Heart right ventricle (tissue), 16 donors: ENCODE measurements around the gene ZFYVE9. TPM values are rescaled to one million over a fixed set of nuclear protein-coding genes. Genes with fewer than 3 reads are reported as not detected.
"Not testable (repeated sequence)": the region's sequence is repeated elsewhere in the genome, so short reads cannot be mapped to it uniquely, and the experiment has no call there.

Experiments used
- ATAC-seq, 8 donors: fragments of 200-7000 bp; cut with Tn5 transposase; one replicate each; pipeline ENCODE4 v1.9.1; 2020; ENCODE audit warnings: mild to moderate bottlenecking in 8 of 8, moderate library complexity in 8 of 8, moderate number of reproducible peaks in 1 of 8
- DNase-seq, 2 donors: peaks; one replicate each; pipeline ENCODE4 v3.0.0-alpha.2; 2020
- H3K27ac ChIP-seq, 10 donors: fragments of 200-600 bp; sonication (generic) in 2 of 10; one replicate each; pipeline versions ENCODE4 v1.5.0 to v1.8.0; 2020 to 2022; ENCODE audit warnings: mild to moderate bottlenecking in 3 of 10
- H3K27me3 ChIP-seq, 7 donors: fragments of 200-600 bp; one replicate each; pipeline ENCODE4 v1.8.0; 2021 to 2022; ENCODE audit warnings: mild to moderate bottlenecking in 2 of 7
- H3K36me3 ChIP-seq, 9 donors: fragments of 200-600 bp; sonication (generic) in 1 of 9; one replicate each; pipeline versions ENCODE4 v1.5.0 to v1.8.0; 2020 to 2022; ENCODE audit warnings: mild to moderate bottlenecking in 2 of 9
- H3K4me1 ChIP-seq, 9 donors: fragments of 200-600 bp; sonication (generic) in 1 of 9; one replicate each; pipeline versions ENCODE4 v1.5.0 to v1.8.0; 2020 to 2022; ENCODE audit warnings: mild to moderate bottlenecking in 4 of 9
- H3K4me3 ChIP-seq, 10 donors: fragments of 200-600 bp; sonication (generic) in 2 of 10; one replicate each; pipeline versions ENCODE4 v1.5.0 to v1.8.0; 2020 to 2022; ENCODE audit warnings: mild to moderate bottlenecking in 7 of 10, moderate library complexity in 2 of 10
- H3K9me3 ChIP-seq, 11 donors: fragments of 200-600 bp in 10 of 11; sonication (generic) in 2 of 11; one replicate each; pipeline versions ENCODE4 v1.5.0 to v1.8.0; 2013 to 2022; ENCODE audit warnings: mild to moderate bottlenecking in 2 of 11, control low read depth in 1 of 11, moderate library complexity in 1 of 11
- CTCF ChIP-seq, 9 donors: fragments of 200-600 bp; sonication (generic) in 2 of 9; IDR thresholded peaks; one replicate each; pipeline versions ENCODE4 v1.5.0 to v1.8.0; 2021 to 2022; ENCODE audit warnings: antibody characterized with exemption in 9 of 9, mild to moderate bottlenecking in 5 of 9, moderate library complexity in 1 of 9
- WGBS, 2 donors: extraction: QIAGEN DNeasy Blood & Tissue Kit; methylation state at CpG; one replicate each; pipeline ENCODE4 v1.1.7; 2013; ENCODE audit warnings: inconsistent platforms in 1 of 2; 5-methylcytosine and 5-hydroxymethylcytosine counted together
- intact Hi-C, 10 donors: fragments of 100-400 bp; cut with DNase I; formaldehyde crosslinking; loops; one replicate each; pipeline versions ENCODE4 v1.11.1 to v1.14.2; 2022
- polyA plus RNA-seq, 2 donors: library from polyadenylated mRNA; stranded (reverse); fragments of 200-250 nt; gene quantifications; one replicate each; pipeline ENCODE4 v1.2.3, GENCODE V29; 2013
- total RNA-seq, 10 donors: library from RNA; stranded (reverse); fragmentation: NEBNext Ultra II Directional in 3 of 10; extraction: Animal tissue kit (Norgen Biotek cat#: 25700) in 3 of 10; gene quantifications; one replicate each; pipeline versions ENCODE4 v1.2.1 to v1.2.4, GENCODE V29; 2021 to 2023
- donor health status: Arrhythmogenic right ventricular cardiomyopathy.
- donor health status: ischemic (EF 13 %, LVEDD 7.1; RV severe dilation, severe dysfunction).
- donor health status: healthy with polysubstance abuse.
- donor health status: DM: no; HTN: yes; CAD: no.
- donor health status: DM: no; HTN: no; CAD: no.
- donor health status: ischemic (EF 25% LVEDD 6.9; RV normal size, moderate dysfunction).
- donor health status: ischemic (EF 25% LVEDD 5.7; RV mildly dilated, moderate dysfunction).
- donor health status: healthy.
- donor health status: DM: yes; HTN: yes; CAD: no.
- donor health status: Ischemic cardiomyopathy.
- donor health status: ischemic (EF 35%, LVEDD 5.7; RV mildly dilated, moderate dysfunction).
- donor health status: nonischemic (EF 11% LVEDD 7.7; RV severe dilation, severe dysfunction).
- donor health status: DM: yes; HTN: yes; CAD: no.
- donor health status: PGD.
- donor health status: ischemic (EF 29% LVEDD 5.4; RV normal size, mild dysfunction).
- donor health status: nonischemic (EF 23%, LVEDD 6.1; RV moderate dilation, normal function).

Gene ZFYVE9
- total and polyA plus RNA-seq, 12 donors: 2.6 to 22.2 (median 15.6) TPM

- no peak overlapping the region for H3K27ac ChIP-seq
- H3K4me1 ChIP-seq: peaks cover 0 to 4% (median 0%) of the 10 kb centered on the region in 9 donors
- DNase-seq: no peak
- ATAC-seq: no peak
- WGBS, 2 donors: 97 to 98% methylated on average over 4 of the region's 4 CpGs
- intact Hi-C loops: no loop called here
- H3K36me3 ChIP-seq: peaks cover 0 to 6% (median 0%) of the 10 kb centered on the region in 9 donors
- H3K27me3 ChIP-seq: no peaks in the 10 kb centered on the region
- no peak overlapping the region for H3K4me3 ChIP-seq
- TF ChIP-seq CTCF (IDR thresholded peaks at IDR 0.05): no peak
- H3K9me3 ChIP-seq: peaks cover 0 to under 1% (median 0%) of the 10 kb centered on the region in 11 donors
Observed at GRCh38 chr1:52164604-52165003, 22.7 kb downstream of the ZFYVE9 start.

GRCh38 chr1:52166996-52167753 is 25.3 kb downstream of the ZFYVE9 start:
- H3K4me3 ChIP-seq: no peak overlapping the region
- intact Hi-C loops: no loop called here
- H3K9me3 ChIP-seq: peaks cover 0 to 22% (median 0%) of the 10 kb centered on the region in 11 donors
- WGBS, 2 donors: 82 to 88% methylated on average over 6 of the region's 6 CpGs
- peaks cover 0 to 4% (median 0%) of the 10 kb centered on the region in 9 donors for H3K4me1 ChIP-seq
- no peak overlapping the region for H3K27ac ChIP-seq
- DNase-seq: no peak
- H3K27me3 ChIP-seq: no peaks in the 10 kb centered on the region
- TF ChIP-seq CTCF (IDR thresholded peaks at IDR 0.05): no peak
- no peak for ATAC-seq
- H3K36me3 ChIP-seq: peaks cover 0 to 5% (median 0%) of the 10 kb centered on the region in 9 donors

- no peaks in the 10 kb centered on the region for H3K36me3 ChIP-seq
- 90 to 97% methylated on average over 7 of the region's 7 CpGs for WGBS, 2 donors
Observed at GRCh38 chr1:52168373-52169080, 26.6 kb downstream of the ZFYVE9 start.

GRCh38 chr1:52171149-52171548 is 29.3 kb downstream of the ZFYVE9 start:
- 92 to 98% methylated on average over 4 of the region's 5 CpGs for WGBS, 2 donors
- H3K36me3 ChIP-seq, H3K4me3 ChIP-seq, intact Hi-C loops, H3K4me1 ChIP-seq, H3K27me3 ChIP-seq, H3K27ac ChIP-seq, DNase-seq, ATAC-seq: not testable (repeated sequence)
- H3K9me3 ChIP-seq: peaks cover 0 to 23% (median 0%) of the 10 kb centered on the region in 11 donors

More at GRCh38 chr1:52168373-52169080, 26.6 kb downstream of the ZFYVE9 start:
- no peak for TF ChIP-seq CTCF (IDR thresholded peaks at IDR 0.05)
- Histone ChIP-seq H3K27me3 (no peaks in the 10 kb centered on the region), H3K4me1 (peaks cover 0 to 4% (median 0%) of the 10 kb centered on the region in 9 donors), H3K4me3 (no peak overlapping the region), H3K9me3 (peaks cover 0 to 23% (median 0%) of the 10 kb centered on the region in 11 donors), H3K27ac (no peak overlapping the region)
- DNase-seq (no peak), ATAC-seq (no peak)
- intact Hi-C loops: no loop called here
